DMS 273 treated with DMSO at 0.1 percent for 48 hours (cell line): Measurements from ENCODE around the gene MEGF8.
"Not testable (repeated sequence)": the region's sequence is repeated elsewhere in the genome, so short reads cannot be mapped to it uniquely, and the experiment has no call there.

Source experiments
- DNase-seq: peaks from one replicate; lab custom pipeline; 2025; lab: John Stamatoyannopoulos, UW

The MEGF8 gene

GRCh38 chr19:42332059-42332458, 6.6 kb downstream of the MEGF8 start:
- no peak for DNase-seq

- DNase-seq = no peak
Observed at GRCh38 chr19:42333018-42333417, 7.6 kb downstream of the MEGF8 start.

DNA sequence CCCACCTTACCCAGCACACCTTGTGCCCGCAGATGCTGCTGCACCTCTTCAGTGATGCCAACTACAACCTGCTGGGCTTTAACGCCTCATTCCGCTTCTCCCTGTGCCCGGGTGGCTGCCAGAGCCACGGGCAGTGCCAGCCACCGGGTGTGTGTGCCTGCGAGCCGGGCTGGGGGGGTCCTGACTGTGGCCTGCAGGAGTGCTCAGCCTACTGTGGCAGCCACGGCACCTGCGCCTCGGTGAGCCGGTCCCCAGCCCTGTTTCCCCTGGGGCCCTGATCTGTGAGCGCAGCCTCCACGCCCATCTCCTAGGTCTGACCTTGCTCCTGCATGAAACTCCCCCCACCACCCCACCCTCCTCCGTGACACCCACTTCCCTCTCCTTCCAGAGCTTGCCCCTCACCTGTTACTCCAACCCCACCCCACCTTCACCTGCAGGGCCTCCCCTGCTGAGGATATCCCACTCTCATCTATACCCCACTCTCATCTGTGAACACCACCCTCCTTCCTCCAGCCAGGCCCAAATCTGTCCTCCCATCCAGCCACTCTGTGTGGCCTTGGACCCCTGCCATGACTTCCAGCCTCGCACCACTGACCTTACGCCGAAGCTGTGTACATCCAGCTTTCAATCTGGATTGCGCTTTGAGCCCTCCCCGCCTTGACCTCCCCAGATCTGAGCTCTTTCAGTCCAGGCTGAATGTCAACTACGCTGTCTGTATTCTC, 8.7 kb downstream of the MEGF8 start:
- DNase-seq = no peak

GRCh38 chr19:42334697-42335373, 9.4 kb downstream of the MEGF8 start:
- DNase-seq = no peak

- DNase-seq = no peak
Observed at GRCh38 chr19:42335374-42335936, 10.0 kb downstream of the MEGF8 start.

DNA sequence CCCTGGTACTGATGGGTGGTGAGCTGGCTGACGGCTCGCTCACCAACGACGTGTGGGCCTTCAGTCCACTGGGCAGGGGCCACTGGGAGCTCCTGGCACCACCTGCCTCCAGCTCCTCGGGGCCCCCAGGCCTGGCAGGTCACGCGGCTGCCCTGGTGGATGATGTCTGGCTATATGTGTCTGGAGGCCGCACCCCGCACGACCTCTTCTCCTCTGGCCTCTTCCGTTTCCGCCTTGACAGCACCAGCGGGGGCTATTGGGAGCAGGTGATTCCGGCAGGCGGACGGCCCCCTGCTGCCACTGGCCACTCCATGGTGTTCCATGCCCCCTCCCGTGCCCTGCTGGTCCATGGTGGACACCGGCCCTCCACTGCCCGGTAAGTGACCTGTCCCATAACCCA, 10.5 kb downstream of the MEGF8 start:
- DNase-seq = no peak

DNA sequence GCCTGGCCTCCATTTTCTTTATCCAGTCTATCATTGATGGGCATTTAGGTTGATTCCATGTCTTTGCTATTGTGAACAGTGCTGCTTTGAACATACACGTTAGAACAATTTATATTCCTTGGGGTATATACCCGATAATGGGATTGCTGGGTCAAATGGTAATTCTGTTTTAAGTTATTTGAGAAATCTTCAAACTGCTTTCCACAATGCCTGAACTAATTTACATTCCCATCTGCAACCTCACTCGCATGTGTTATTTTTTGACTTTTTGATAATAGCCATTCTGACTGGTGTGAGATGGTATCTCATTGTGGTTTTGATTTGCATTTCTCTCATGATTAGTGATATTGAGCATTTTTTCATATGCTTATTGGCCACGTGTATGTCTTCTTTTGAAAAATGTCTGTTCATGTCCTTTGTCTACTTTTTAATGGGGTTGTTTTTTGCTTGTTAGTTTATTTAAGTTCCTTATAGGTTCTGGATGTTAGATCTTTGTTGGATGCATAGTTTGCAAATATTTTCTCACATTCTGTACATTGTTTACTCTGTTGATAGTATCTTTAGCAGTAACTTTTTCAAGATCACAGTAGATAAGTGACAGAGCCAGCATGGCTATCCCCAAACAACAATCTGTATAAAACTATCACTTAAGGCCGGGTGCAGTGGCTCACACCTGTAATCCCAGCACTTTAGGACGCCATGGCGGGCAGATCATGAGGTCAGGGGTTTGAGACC, 13.9 kb downstream of the MEGF8 start:
- DNase-seq = not testable (repeated sequence)

GRCh38 chr19:42339922-42340321, 14.5 kb downstream of the MEGF8 start:
- not testable (repeated sequence) for DNase-seq

GRCh38 chr19:42343344-42344110, 18.1 kb downstream of the MEGF8 start:
- no peak for DNase-seq

GRCh38 chr19:42344336-42344893, 19.0 kb downstream of the MEGF8 start:
- DNase-seq = no peak

GRCh38 chr19:42345191-42345812, 19.9 kb downstream of the MEGF8 start:
- DNase-seq = no peak

- no peak for DNase-seq
Observed at GRCh38 chr19:42348211-42348610, 22.8 kb downstream of the MEGF8 start.

DNA sequence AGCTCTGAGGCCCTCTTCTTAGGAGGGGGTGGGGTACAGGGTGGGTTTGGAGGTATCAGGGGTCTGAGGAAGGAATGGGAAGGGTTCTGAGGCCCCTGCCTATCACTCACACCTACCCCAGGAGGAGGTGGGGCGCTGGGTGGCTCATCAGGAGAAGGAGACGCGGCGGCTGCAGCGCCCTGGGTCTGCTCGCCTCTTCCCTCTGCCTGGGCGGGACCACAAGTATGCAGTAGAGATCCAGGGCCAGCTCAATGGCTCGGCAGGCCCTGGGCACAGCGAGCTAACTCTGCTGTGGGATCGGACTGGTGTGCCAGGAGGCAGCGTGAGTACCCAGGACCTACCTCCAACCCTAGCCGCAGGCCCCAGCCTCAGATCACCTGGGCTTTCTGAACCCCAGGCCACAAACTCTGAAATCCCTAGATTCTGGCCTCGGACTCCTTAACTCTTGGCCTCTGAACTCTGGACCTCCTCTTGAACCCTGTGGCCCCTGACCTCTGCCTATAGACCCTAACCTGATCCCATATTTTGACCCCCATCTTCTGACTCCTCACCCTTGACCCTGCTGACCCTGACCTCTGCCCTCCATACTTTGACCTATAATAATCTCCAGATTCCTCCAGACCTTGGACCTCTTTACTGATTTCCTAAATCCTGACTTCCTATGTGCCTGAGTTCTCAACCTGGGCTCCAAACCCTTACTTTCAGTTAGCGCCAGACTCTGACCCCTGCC, 24.1 kb downstream of the MEGF8 start:
- DNase-seq = no peak

DNA sequence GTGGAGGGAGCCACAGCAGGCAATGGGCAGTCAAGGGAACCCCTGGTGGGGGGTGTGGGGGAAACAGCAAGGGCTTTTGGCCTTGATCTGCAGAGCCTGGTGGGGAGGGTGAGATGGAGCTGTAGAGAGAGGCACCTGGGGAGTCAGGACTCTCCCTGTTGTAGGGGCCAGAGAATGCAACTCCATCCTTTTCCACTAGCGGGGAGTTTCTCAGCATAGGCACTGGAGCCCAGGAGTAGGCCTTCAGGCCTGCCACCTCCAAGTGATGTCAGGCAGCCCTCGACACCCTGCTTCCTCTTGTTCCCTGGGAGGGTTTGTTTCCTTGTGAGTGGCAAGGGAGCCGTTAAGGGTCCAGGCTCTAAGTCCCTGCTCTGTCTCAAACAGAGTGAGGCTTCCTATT, 25.0 kb downstream of the MEGF8 start:
- no peak for DNase-seq

GRCh38 chr19:42351079-42351735, 25.8 kb downstream of the MEGF8 start:
- no peak for DNase-seq

GRCh38 chr19:42352301-42353259, 27.1 kb downstream of the MEGF8 start:
- no peak for DNase-seq

GRCh38 chr19:42353341-42354015, 28.0 kb downstream of the MEGF8 start:
- no peak for DNase-seq

DNA sequence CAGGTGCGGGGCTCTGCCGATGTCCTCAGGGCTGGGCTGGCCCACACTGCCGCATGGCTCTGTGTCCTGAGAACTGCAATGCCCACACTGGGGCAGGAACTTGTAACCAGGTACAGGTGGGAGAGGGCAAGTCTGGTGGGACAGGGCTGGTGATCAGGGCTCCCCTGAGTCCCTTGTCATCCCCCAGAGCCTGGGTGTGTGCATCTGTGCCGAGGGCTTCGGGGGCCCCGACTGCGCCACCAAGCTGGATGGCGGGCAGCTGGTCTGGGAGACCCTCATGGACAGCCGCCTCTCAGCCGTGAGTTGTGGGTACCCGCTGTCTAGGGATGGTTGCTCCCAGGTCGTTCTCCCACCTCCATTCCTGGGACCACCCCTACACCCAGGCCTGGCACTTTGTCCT, 30.5 kb downstream of the MEGF8 start:
- no peak for DNase-seq
